Measurements from ENCODE around the gene HGD.

- TF ChIP-seq CTCF (IDR thresholded peaks at IDR 0.05 in 2 of 3, conservative IDR thresholded peaks at IDR 0.05 in 1 of 3; ENCODE audit: borderline replicate concordance in 1 of 3, insufficient read depth in 1 of 3, low read depth in 2 of 3, low read length in 2 of 3) (no peak), JUND (IDR thresholded peaks at IDR 0.05) (no peak), EZH2 (IDR thresholded peaks at IDR 0.05) (no peak), POLR2A (IDR thresholded peaks at IDR 0.05; ENCODE audit: borderline replicate concordance, extremely low read depth, insufficient read depth, insufficient read length) (no peak), ZFX (IDR thresholded peaks at IDR 0.05) (no peak), RAD21 (IDR thresholded peaks at IDR 0.05; ENCODE audit: low read depth) (no peak), SIN3A (IDR thresholded peaks at IDR 0.05; ENCODE audit: low read depth) (no peak), YY1 (IDR thresholded peaks at IDR 0.05; ENCODE audit: extremely low read depth, insufficient replicate concordance, low read depth, low read length) (no peak)
These were observed 17.1 kb downstream of the HGD start for GRCh38 chr3:120664926-120665325.
